Large intestine (tissue), 3 donors: Measurements from ENCODE around the gene RHOH. TPM values are rescaled to one million over a fixed set of nuclear protein-coding genes. Genes with fewer than 3 reads are reported as not detected.

Source experiments
- DNase-seq, 2 donors: peaks; one replicate each; pipeline versions ENCODE4 v3.0.0 to v3.0.0-alpha.2; 2013
- H3K27ac ChIP-seq: one replicate; pipeline ENCODE4 v1.5.1; 2013; ENCODE audit warnings: low read length
- H3K27me3 ChIP-seq: 2 replicates; pipeline ENCODE4 v1.6.1; 2013; ENCODE audit warnings: low read length; ENCODE audit not compliant: control insufficient read depth, insufficient read depth
- H3K36me3 ChIP-seq: 2 replicates; pipeline ENCODE4 v1.6.1; 2013; ENCODE audit warnings: low read length; ENCODE audit not compliant: control insufficient read depth, insufficient read depth
- H3K4me1 ChIP-seq: one replicate; pipeline ENCODE4 v1.6.1; 2013; ENCODE audit warnings: low read length; ENCODE audit not compliant: control insufficient read depth, insufficient read depth
- H3K4me3 ChIP-seq: one replicate; pipeline ENCODE4 v1.5.1; 2013; ENCODE audit warnings: low read length
- H3K9me3 ChIP-seq: one replicate; pipeline ENCODE4 v1.6.1; 2013; ENCODE audit warnings: mild to moderate bottlenecking, low read depth, low read length, moderate library complexity; ENCODE audit not compliant: control insufficient read depth
- WGBS: methylation state at CpG from one replicate; pipeline ENCODE4 v1.1.5; 2013; ENCODE audit warnings: low lambda C conversion rate; ENCODE audit not compliant: insufficient coverage; 5-methylcytosine and 5-hydroxymethylcytosine counted together
- polyA plus RNA-seq: library from polyadenylated mRNA; unstranded; fragments of 120-200 nt; gene quantifications from one replicate; pipeline ENCODE4 v1.2.1, GENCODE V29; 2013

Gene RHOH
- polyA plus RNA-seq, 1 donor = 3.1 TPM

DNA sequence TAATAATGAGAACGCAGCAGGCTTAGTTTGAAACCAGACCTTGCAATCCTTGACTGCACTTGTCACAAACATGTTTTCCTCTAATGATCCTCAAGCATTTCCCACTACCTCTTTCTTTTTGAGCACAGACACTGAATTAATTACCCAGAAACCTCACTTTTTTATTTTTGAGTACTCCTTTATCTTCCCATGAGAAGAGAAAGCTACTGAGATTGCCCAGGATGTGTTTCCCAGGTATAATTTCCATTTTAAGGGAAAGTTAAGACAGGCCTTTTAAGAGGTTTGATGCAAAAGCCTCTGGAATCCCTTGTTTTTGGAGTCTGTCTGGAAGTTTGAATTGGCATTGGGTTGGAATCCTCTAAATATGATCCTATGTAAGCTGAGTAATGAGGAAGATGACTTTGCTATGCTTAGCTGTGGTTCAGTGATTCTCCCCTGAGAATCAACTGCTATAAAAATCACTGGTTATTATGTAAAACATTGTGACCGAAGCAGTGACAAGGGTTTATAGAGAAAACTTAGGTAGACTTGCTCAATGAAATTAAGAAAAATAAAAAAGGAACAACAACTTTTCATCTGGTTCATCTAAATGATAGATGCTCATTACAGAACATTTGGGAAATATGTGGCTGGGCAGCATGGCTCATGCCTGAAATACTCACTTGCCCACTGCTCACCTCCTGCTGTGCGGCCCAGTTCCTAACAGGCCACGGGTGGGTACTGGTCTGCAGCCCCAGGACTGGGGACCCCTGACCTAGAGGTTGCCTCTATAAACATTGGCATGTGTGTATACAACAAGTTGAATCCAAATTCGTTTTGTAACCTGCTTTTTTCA, 10.8 kb upstream of the RHOH start:
- DNase-seq = no peak
- Histone ChIP-seq H3K27me3 (no peaks in the 10 kb centered on the region), H3K27ac (no peak overlapping the region), H3K4me1 (peaks cover 4% of the 10 kb centered on the region), H3K9me3 (no peaks in the 10 kb centered on the region), H3K4me3 (no peak overlapping the region), H3K36me3 (no peaks in the 10 kb centered on the region)
- 100% methylated on average over 2 of the region's 5 CpGs for WGBS

GRCh38 chr4:40186665-40187014, 10.2 kb upstream of the RHOH start:
- no peaks in the 10 kb centered on the region for H3K36me3 ChIP-seq
- H3K27me3 ChIP-seq = no peaks in the 10 kb centered on the region
- WGBS = no CpG with 5 or more reads among the region's 1 CpG

DNA sequence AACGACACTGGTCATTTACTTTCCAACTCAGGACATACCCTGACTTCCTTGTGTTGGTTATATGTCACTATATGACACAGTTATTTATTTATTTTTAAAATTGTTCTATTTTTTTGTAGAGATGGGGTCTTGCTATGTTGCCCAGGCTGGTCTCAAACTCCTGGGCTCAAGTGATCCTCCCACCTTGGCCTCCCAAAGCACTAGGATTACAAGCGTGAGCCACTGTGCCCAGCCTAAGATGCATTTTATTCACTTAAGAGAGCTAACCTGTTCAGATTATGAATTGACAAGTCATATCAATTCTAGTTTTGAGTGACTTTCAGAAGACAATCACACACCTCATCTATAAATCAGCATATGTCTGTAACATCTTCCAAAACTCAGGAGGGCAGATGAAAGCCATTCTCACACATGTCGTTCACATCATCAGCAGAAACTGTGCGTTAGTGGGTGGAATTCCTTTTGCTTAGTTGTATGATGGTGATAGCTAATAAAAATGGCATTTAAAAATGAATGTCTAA, 9.4 kb upstream of the RHOH start:
- no peak overlapping the region for H3K27ac ChIP-seq
- WGBS = 90% methylated on average over 2 of the region's 4 CpGs
- no peaks in the 10 kb centered on the region for H3K27me3 ChIP-seq
- H3K36me3 ChIP-seq = no peaks in the 10 kb centered on the region
- no peak for DNase-seq
- H3K4me1 ChIP-seq = peaks cover 11% of the 10 kb centered on the region
- H3K9me3 ChIP-seq = no peaks in the 10 kb centered on the region
- H3K4me3 ChIP-seq = no peak overlapping the region

More at GRCh38 chr4:40186665-40187014, 10.2 kb upstream of the RHOH start:
- Histone ChIP-seq H3K4me1 (peaks cover 7% of the 10 kb centered on the region), H3K9me3 (no peaks in the 10 kb centered on the region), H3K27ac (no peak overlapping the region), H3K4me3 (no peak overlapping the region)
- no peak for DNase-seq

GRCh38 chr4:40190019-40190418, 6.8 kb upstream of the RHOH start:
- Histone ChIP-seq H3K4me1 (peaks cover 21% of the 10 kb centered on the region), H3K36me3 (no peaks in the 10 kb centered on the region), H3K4me3 (no peak overlapping the region), H3K27ac (no peak overlapping the region), H3K9me3 (no peaks in the 10 kb centered on the region), H3K27me3 (no peaks in the 10 kb centered on the region)
- DNase-seq = no peak
- 38% methylated on average over 1 of the region's 5 CpGs for WGBS

DNA sequence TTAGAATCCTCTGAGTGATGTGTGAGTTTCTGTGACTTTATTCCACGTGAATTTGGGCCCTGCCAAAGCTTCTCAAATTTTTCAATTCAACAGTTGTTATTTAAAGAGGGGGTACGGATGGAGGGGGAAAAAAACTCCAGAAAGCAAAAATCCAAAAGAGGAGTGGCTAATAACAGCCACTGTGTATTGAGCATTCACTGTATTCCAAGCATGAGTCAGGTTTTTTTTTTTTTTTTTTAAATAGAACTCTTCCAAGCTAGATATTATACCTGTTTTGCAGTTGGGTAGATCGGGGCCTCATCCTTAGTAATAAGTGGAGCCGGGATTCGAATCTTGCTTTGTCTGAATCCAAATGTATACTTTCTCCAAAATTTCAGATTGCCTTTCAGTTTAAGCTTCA, 6.4 kb upstream of the RHOH start:
- no peak overlapping the region for H3K27ac ChIP-seq
- no peak for DNase-seq
- H3K4me1 ChIP-seq = peaks cover 21% of the 10 kb centered on the region
- H3K27me3 ChIP-seq = no peaks in the 10 kb centered on the region
- H3K4me3 ChIP-seq = no peak overlapping the region
- no peaks in the 10 kb centered on the region for H3K36me3 ChIP-seq
- H3K9me3 ChIP-seq = no peaks in the 10 kb centered on the region
- WGBS = no CpG with 5 or more reads among the region's 5 CpGs

DNA sequence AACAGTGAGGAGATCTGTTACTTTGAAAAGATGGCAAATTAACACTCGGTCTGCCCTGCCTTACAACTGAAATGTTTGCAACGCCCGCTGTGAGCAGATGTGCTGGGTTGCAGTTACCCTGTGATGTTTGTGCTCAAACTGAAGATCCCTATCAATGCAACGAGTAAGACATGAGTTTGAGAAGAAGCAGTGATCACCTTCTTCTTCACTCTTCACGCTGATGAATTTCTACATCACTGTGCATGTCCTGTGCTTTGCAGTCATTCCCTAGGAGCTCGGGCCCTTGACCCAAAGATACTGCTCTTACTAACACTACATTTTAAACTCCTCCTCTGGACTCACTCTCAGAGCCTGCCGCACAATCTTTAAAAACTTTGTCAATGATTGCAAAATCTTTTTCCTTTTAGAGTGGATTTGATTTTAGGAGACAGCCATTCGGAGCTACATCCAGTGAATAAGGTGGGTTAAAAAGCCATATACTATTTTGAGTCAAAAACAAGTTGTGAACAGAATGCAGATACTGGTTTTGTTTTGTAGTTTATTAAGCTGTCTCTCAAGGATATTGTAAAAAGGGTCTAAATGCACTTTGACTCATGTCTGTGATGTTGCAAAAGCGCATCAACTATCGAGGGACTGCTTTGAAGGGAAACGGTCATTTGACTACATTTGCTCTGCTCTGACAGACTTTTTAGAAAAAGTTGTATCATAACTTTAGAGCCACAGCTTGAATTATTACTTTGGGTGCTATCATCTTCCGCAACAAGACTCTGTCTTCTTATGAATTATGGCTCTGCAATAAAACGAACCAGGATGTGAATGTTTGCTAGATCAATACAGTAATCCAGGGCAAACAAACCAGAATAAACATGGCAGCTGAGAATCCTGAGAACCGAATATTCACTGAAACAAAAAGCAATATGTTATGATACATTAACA, 5.7 kb upstream of the RHOH start:
- 14% methylated on average over 2 of the region's 14 CpGs for WGBS
- no peaks in the 10 kb centered on the region for H3K27me3 ChIP-seq
- H3K4me3 ChIP-seq = no peak overlapping the region
- DNase-seq = peak; percentile 33 to 76
- peaks cover 21% of the 10 kb centered on the region for H3K4me1 ChIP-seq
- peak overlapping the region; percentile 6 for H3K27ac ChIP-seq
- H3K36me3 ChIP-seq = no peaks in the 10 kb centered on the region
- H3K9me3 ChIP-seq = no peaks in the 10 kb centered on the region

GRCh38 chr4:40192114-40193015, 4.5 kb upstream of the RHOH start:
- Histone ChIP-seq H3K27me3 (no peaks in the 10 kb centered on the region), H3K9me3 (no peaks in the 10 kb centered on the region), H3K4me1 (peaks cover 21% of the 10 kb centered on the region), H3K36me3 (no peaks in the 10 kb centered on the region), H3K4me3 (no peak overlapping the region), H3K27ac (no peak overlapping the region)
- 50% methylated on average over 2 of the region's 8 CpGs for WGBS
- DNase-seq = no peak

DNA sequence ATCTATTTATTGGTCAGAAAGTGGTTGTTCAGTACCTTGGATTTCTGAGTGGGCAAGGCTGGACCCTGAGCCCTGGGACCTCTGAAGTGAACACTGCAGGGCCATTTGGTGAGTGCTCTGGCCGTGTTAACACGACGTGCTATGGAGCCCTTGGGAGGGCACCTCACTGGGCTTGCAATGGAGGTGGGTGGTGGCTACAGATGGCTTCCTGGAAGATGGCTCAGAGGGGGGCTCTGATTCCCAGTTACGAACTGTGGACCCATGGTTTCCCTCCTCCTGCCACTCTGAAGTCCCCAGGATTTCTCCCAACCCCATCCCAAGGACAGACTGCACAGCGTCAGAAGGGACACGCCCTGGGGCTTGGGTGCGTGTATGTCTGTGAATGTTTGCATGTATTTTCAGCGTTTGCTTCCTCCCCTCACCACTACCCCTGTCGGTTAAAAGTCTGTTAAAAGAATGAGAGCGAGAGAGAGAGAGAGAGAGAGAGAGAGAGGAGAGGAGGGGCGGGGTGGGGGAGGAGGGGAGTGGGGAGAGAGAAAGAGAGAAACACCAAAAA, 3.7 kb upstream of the RHOH start:
- H3K27ac ChIP-seq = no peak overlapping the region
- H3K27me3 ChIP-seq = no peaks in the 10 kb centered on the region

DNA sequence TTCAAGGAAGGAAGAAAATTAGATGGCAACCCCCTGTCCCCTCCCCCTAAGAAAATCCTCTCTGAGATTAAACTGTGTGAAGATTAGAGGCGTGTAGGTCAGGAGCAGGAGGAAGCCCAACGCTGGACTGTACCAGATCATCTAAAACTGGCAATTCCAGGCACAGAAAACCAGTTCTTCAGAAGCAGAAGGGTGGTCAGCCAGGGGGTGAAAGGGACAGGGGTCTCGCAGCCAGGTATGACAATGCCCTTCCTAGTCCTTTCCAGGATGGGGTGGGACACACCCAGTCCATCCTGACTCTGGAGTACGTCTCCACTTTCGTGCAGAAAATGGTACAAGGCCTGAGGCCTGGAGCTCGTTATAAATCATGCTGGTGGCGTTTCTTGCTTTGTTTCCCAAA, 3.3 kb upstream of the RHOH start:
- Histone ChIP-seq H3K4me1 (peaks cover 21% of the 10 kb centered on the region), H3K9me3 (no peaks in the 10 kb centered on the region), H3K4me3 (no peak overlapping the region), H3K27ac (no peak overlapping the region), H3K36me3 (no peaks in the 10 kb centered on the region), H3K27me3 (no peaks in the 10 kb centered on the region)
- no peak for DNase-seq
- WGBS = no CpG with 5 or more reads among the region's 7 CpGs

More for the DNA sequence above, 3.7 kb upstream of the RHOH start:
- H3K4me1 ChIP-seq = peaks cover 21% of the 10 kb centered on the region
- no peaks in the 10 kb centered on the region for H3K9me3 ChIP-seq
- WGBS = no CpG with 5 or more reads among the region's 11 CpGs
- no peaks in the 10 kb centered on the region for H3K36me3 ChIP-seq
- no peak overlapping the region for H3K4me3 ChIP-seq
- DNase-seq = peak; percentile 35 to 68
